Right atrium auricular region (tissue), 2 donors: ENCODE data around the gene AKIRIN2. TPM values are rescaled to one million over a fixed set of nuclear protein-coding genes. Genes with fewer than 3 reads are reported as not detected.

ENCODE experiments used
- DNase-seq: peaks from one replicate; pipeline ENCODE4 v3.0.0-alpha.2; 2019; ENCODE audit warnings: low spot score
- H3K27ac ChIP-seq, 2 donors: fragments of 200-600 bp; sonication (generic); 1 replicate in 1 of 2; 2 replicates in 1 of 2; pipeline ENCODE4 v1.5.1; 2016 to 2019
- H3K27me3 ChIP-seq, 2 donors: fragments of 200-600 bp; sonication (generic); one replicate each; pipeline versions ENCODE4 v1.5.1 to v1.6.0; 2017 to 2019
- H3K36me3 ChIP-seq: fragments of 200-600 bp; sonication (generic); one replicate; pipeline ENCODE4 v1.5.1; 2016
- H3K4me1 ChIP-seq, 2 donors: fragments of 200-600 bp; sonication (generic); one replicate each; pipeline versions ENCODE4 v1.5.1 to v1.6.0; 2017 to 2019
- H3K4me3 ChIP-seq, 2 donors: fragments of 200-600 bp; sonication (generic); 1 replicate in 1 of 2; 2 replicates in 1 of 2; pipeline ENCODE4 v1.5.1; 2017 to 2019; ENCODE audit warnings: mild to moderate bottlenecking in 1 of 2, moderate library complexity in 1 of 2
- H3K9me3 ChIP-seq, 2 donors: fragments of 200-600 bp; sonication (generic); one replicate each; pipeline ENCODE4 v1.5.1; 2019
- CTCF ChIP-seq, 2 donors: fragments of 200-600 bp; sonication (generic); IDR thresholded peaks; one replicate each; pipeline ENCODE4 v1.5.1; 2019; ENCODE audit warnings: antibody characterized with exemption in 2 of 2
- total RNA-seq, 2 donors: library from RNA; depleted of rRNA; stranded (reverse); fragments of >200 nt; gene quantifications; one replicate each; pipeline ENCODE4 v1.1.0, GENCODE V29; 2016

The AKIRIN2 gene
- total RNA-seq, 2 donors from 2014 or later, result 27.2 to 29.4 TPM

GRCh38 chr6:87731080-87731479 is 29.0 kb upstream of the AKIRIN2 start:
- Histone ChIP-seq H3K27me3 (no peaks in the 10 kb centered on the region), H3K4me1 (peaks cover 0 to 29% of the 10 kb centered on the region in 2 donors), H3K36me3 (no peaks in the 10 kb centered on the region), H3K4me3 (no peak overlapping the region), H3K9me3 (no peaks in the 10 kb centered on the region), H3K27ac (no peak overlapping the region)
- no peak for TF ChIP-seq CTCF (IDR thresholded peaks at IDR 0.05)
- no peak for DNase-seq

DNA sequence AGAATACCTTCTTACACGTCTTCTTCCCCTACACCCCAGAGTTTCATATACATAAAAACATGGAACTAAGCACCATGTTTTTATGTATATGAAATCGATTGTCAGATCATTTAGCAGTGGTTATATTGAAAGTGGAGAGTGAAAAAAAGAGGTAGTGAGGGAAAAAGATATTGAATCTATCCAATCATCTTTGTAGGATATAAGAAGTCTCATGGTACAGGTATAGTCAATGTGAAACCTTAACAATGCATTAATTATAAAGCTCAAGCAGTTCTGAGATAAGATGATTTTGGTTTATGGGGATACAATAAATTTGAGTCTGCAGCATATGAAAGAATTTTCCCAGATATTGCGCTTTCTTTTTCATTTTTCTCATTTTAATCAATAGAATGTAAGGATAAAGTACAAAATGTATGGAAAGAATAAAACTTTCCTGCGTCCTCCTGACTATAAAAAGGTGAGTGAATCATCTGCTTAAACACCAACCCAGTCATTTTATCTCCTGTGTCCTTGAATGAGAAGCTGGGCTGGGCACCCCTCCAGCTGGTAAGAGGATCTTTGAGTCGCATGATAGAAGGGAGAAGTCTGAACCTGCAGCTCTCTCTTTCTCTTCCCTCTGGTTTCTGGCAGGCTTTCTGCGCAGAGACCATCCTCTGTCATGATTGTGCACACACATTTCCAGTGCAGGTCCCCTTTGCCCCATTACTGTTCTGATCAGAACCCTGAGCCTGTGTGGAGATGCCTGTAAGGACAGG is 28.1 kb upstream of the AKIRIN2 start:
- H3K9me3 ChIP-seq, result no peaks in the 10 kb centered on the region
- peak overlapping the region in 1 of 2 donors; percentile 59 for H3K27ac ChIP-seq
- peak; percentile 66 for DNase-seq
- no peak overlapping the region for H3K4me3 ChIP-seq
- no peaks in the 10 kb centered on the region for H3K27me3 ChIP-seq
- no peak for TF ChIP-seq CTCF (IDR thresholded peaks at IDR 0.05)
- peaks cover 0 to 29% of the 10 kb centered on the region in 2 donors for H3K4me1 ChIP-seq
- H3K36me3 ChIP-seq, result no peaks in the 10 kb centered on the region

GRCh38 chr6:87728706-87729105 is 26.7 kb upstream of the AKIRIN2 start:
- Histone ChIP-seq H3K9me3 (no peaks in the 10 kb centered on the region), H3K27me3 (no peaks in the 10 kb centered on the region), H3K36me3 (no peaks in the 10 kb centered on the region), H3K27ac (no peak overlapping the region), H3K4me3 (no peak overlapping the region), H3K4me1 (peaks cover 0 to 30% of the 10 kb centered on the region in 2 donors)
- TF ChIP-seq CTCF (IDR thresholded peaks at IDR 0.05), result no peak
- DNase-seq, result no peak

GRCh38 chr6:87724983-87725811 is 23.2 kb upstream of the AKIRIN2 start:
- no peak for DNase-seq
- Histone ChIP-seq H3K27me3 (no peaks in the 10 kb centered on the region), H3K36me3 (no peaks in the 10 kb centered on the region), H3K27ac (no peak overlapping the region), H3K4me3 (no peak overlapping the region), H3K4me1 (peaks cover 0 to 20% of the 10 kb centered on the region in 2 donors), H3K9me3 (no peaks in the 10 kb centered on the region)
- no peak for TF ChIP-seq CTCF (IDR thresholded peaks at IDR 0.05)

DNA sequence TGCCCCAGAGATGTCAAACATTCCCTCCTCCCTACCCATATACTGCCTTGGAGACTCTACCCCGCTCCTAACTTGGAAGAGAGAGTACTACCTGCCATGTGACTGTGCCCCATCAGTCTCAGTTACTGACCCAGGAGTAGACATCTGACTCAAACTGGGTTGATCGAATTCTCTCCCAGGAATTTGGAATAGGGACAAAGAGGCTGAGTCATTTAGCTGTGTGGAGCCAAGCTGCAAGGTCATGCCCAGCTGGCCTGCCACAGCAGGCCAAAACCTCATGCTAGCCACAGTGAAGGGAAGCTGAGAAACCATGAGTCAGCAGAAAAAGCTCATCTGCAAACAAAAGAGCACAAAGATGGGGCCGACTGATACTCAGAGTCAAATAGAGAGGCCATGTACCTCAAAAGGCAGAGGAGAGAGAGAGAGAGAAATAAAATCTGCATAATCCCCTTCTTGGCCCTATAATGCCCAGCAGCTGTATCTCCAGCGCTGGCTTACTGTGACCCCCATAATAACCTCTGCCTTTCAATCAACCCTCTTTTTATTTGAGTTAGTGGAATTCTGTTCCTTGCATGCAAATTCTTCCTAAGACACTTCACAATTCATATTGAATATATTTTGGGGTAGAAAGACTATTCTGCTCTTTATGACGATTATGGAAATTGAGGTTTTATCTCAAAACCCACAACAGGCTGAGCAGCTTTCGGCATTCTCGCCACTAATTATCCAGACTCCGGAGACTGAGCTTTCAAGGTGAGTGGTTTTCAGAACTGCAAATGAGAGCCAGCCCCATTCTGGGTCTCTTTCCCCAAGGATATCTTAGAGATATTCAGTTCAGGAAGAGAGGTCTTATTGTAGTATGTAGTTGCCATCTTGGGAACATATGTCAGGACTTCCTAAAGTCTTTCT is 21.4 kb upstream of the AKIRIN2 start:
- H3K4me1 ChIP-seq, result peaks cover 0 to 13% of the 10 kb centered on the region in 2 donors
- H3K36me3 ChIP-seq, result no peaks in the 10 kb centered on the region
- H3K27ac ChIP-seq, result peak overlapping the region; percentile 39 to 48
- TF ChIP-seq CTCF (IDR thresholded peaks at IDR 0.05), result no peak
- DNase-seq, result peak; percentile 82
- no peaks in the 10 kb centered on the region for H3K27me3 ChIP-seq
- H3K4me3 ChIP-seq, result no peak overlapping the region
- H3K9me3 ChIP-seq, result no peaks in the 10 kb centered on the region
